ENCODE measurements around the gene GPATCH2L.
A peak's percentile ranks its signal among the peaks of the same experiment; 100 is the strongest.

GPATCH2L gene

DNA sequence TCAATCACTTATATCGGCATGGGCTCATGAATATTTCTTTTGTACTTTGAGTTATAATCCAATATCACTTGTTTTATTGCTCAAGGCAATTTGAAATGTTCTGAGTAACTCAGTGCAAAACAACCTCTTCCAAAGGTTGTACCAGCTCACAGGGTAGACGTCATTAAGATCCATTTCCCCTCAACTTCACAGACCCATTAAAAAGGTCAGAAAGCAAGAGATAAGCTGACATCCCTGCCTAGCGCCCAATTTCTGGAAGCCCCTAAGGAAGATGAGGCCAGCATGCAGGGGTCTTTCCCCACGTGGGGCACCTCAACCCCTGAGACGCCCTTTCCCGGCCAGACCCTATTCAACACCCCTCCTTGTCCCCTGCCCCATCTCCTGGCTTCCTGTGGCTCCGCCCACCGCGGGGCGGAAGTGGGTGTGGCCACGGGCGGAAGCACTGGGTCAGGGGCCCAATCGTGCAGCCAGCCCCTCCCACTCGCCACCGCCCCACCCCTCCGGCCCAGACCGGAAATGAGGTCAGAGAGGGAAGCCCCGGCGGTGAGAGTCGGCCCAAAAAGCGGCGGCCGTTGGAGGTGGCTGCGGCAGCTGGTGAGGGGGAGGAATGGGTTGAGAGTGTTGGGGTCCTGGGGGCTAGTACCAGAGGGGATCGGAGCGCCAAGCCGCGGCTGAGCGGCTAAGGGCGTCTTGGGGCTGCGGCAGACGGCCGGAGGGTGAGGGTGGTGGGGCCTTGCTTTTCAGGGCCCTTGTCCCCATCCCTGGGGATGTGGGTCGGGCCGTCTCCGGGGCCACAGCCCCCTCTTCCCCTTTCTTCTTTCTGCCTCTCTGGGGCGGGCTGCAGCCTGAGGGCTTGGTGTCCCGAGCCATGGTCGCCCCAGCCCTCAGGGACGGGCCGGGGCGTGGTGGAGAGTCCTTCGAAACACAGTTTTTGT, at the start of gene GPATCH2L:
GPATCH2L (plus strand) TSS at position 525 of the 935 bp plus-strand sequence. CDS start 2,442 bp downstream, outside the sequence.
- peak; percentile 19 for TF ChIP-seq CTCF (IDR thresholded peaks at IDR 0.05)
- peaks cover 26 to 34% of the 10 kb centered on the region in 2 experiments for H3K4me1 ChIP-seq (ENCODE audit: control insufficient read depth in 1 of 2, insufficient read depth in 1 of 2, low read depth in 1 of 2, low read length in 1 of 2)
- peaks cover 43% of the 10 kb centered on the region for H3K27me3 ChIP-seq
- peak within 1 kb of the TSS; percentile 93 for H3K27ac ChIP-seq
- H3K9me3 ChIP-seq, result no peaks in the 10 kb centered on the region
- peaks cover 17% of the 10 kb centered on the region for H3K36me3 ChIP-seq
- H3K4me3 ChIP-seq (ENCODE audit: low read depth in 1 of 2, low read length in 1 of 2), result peak within 1 kb of the TSS; percentile 90 to 91

- TF ChIP-seq CTCF (IDR thresholded peaks at IDR 0.05), result no peak
- no peak overlapping the region for H3K4me3 ChIP-seq (ENCODE audit: low read depth in 1 of 2, low read length in 1 of 2)
- H3K27me3 ChIP-seq, result no peaks in the 10 kb centered on the region
- no peak overlapping the region for H3K27ac ChIP-seq
- H3K36me3 ChIP-seq, result no peaks in the 10 kb centered on the region
- no peaks in the 10 kb centered on the region for H3K9me3 ChIP-seq
- no peaks in the 10 kb centered on the region for H3K4me1 ChIP-seq (ENCODE audit: control insufficient read depth in 1 of 2, insufficient read depth in 1 of 2, low read depth in 1 of 2, low read length in 1 of 2)
Observed at GRCh38 chr14:76104802-76105355, 46.8 kb upstream of the GPATCH2L start.

GRCh38 chr14:76106188-76106587, 45.5 kb upstream of the GPATCH2L start:
- H3K27ac ChIP-seq, result no peak overlapping the region
- H3K4me3 ChIP-seq (ENCODE audit: low read depth in 1 of 2, low read length in 1 of 2), result no peak overlapping the region
- H3K9me3 ChIP-seq, result no peaks in the 10 kb centered on the region
- H3K36me3 ChIP-seq, result no peaks in the 10 kb centered on the region
- no peak for TF ChIP-seq CTCF (IDR thresholded peaks at IDR 0.05)
- H3K27me3 ChIP-seq, result no peaks in the 10 kb centered on the region
- no peaks in the 10 kb centered on the region for H3K4me1 ChIP-seq (ENCODE audit: control insufficient read depth in 1 of 2, insufficient read depth in 1 of 2, low read depth in 1 of 2, low read length in 1 of 2)

DNA sequence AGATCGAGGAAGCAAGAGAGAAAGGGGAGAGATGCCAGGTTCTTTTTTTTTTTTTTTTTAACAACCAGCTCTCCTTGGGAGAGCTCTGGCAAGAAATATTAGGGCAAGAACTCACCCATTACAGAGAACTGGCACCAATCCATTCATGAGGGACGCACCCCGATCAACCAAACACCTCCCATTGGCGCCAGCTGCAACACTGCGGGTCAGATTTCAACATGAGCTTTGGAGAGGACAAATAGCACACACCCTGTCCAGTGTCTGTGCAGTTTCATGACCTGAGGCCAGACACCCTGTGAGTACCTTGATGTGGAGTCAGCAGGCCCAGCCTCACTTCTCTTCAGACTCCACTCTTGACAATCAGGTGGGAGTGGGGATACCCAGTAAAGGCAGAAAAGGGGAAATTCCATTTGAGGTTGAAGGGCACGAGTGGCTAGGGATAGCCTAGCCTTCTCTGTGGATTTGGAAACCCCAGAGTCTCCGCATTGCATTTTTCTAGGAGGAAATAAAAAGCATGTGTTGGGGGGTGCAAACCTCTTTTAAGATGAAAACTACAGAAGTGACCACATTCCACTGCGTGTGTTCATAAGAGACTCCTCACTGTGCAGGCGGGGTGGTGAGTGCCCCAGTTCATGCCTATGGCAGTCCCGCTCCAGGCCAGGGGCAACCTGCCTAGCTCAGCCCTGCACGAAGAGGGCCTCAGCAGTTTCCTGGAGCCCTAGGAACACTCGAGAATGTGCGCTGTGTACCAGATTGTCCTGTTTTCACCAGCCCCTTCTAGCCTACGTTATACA, 42.4 kb upstream of the GPATCH2L start:
- H3K9me3 ChIP-seq, result no peaks in the 10 kb centered on the region
- no peaks in the 10 kb centered on the region for H3K36me3 ChIP-seq
- TF ChIP-seq CTCF (IDR thresholded peaks at IDR 0.05), result no peak
- no peak overlapping the region for H3K27ac ChIP-seq
- peaks cover 17% of the 10 kb centered on the region for H3K27me3 ChIP-seq
- H3K4me1 ChIP-seq (ENCODE audit: control insufficient read depth in 1 of 2, insufficient read depth in 1 of 2, low read depth in 1 of 2, low read length in 1 of 2), result no peaks in the 10 kb centered on the region
- no peak overlapping the region for H3K4me3 ChIP-seq (ENCODE audit: low read depth in 1 of 2, low read length in 1 of 2)

- Histone ChIP-seq H3K36me3 (no peaks in the 10 kb centered on the region), H3K27ac (no peak overlapping the region), H3K4me3 (ENCODE audit: low read depth in 1 of 2, low read length in 1 of 2) (no peak overlapping the region), H3K4me1 (ENCODE audit: control insufficient read depth in 1 of 2, insufficient read depth in 1 of 2, low read depth in 1 of 2, low read length in 1 of 2) (no peaks in the 10 kb centered on the region), H3K9me3 (no peaks in the 10 kb centered on the region), H3K27me3 (peaks cover 18% of the 10 kb centered on the region)
- TF ChIP-seq CTCF (IDR thresholded peaks at IDR 0.05), result no peak
Observed at GRCh38 chr14:76112889-76113624, 38.7 kb upstream of the GPATCH2L start.

Data from neutrophil (primary cell).